GM18511 (cell line): ENCODE data around the gene ZNF2.
A peak's percentile ranks its signal among the peaks of the same experiment; 100 is the strongest.
"Not testable (repeated sequence)": the region's sequence is repeated elsewhere in the genome, so short reads cannot be mapped to it uniquely, and the experiment has no call there.

ENCODE experiments used
- ATAC-seq: cut with Tn5 transposase; IDR thresholded peaks from one replicate; pipeline ENCODE4 v1.9.1; 2021; ENCODE audit warnings: mild to moderate bottlenecking, moderate library complexity; ENCODE audit not compliant: unreplicated experiment

ZNF2 gene

DNA sequence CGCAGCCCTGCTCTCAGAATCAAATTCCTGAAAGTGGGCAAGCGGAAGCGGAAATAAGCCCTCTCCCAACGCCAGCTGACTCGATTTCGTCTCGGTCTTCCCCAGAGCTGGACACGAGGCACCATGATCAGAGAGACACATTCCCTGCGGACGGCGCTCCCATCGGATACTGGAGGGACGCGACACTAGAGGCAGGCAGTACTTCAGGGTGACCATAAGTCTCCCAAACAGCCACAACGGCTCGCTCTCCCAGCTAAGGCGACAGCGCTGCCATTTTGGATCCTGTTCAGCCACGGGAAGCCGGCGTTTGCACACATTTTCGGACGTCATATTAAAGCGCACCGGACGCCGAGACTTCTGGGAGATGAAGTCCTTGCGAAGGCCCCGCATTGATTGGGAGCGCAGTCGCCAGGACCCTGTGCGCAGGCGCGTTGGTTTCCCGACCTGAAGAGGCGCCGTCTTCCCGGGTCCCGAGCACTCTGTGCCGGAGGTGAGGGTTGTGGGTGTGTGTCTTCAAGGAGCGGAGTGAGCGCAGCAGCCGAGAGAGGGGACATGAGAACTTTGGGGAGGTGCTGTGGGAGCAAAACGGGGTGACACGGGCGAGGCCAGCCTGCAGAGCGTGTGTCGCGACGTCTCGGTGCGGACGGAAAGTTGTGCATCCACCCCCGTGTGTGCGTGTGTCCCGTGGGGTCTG, at the start of gene ZNF2:
Gene ZNF2, plus strand, starts transcription at position 439 of the 694 bp plus-strand sequence. CDS start 10,418 bp downstream, outside the sequence.
- peak; percentile 93 for ATAC-seq

DNA sequence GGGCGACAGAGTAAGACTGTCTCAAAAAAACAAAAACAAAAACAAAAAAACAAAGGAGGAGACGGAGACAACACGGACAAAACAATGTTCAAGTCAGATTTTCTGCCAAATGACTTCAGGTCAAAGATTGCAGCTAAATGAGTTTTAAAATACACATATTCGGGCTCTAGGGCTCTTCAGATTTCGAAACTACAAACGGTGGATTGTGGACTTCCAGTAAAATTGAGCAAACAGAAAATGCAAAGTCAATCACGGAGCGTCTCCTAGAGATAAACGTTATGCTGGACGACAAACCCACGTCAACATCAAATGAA, 44.6 kb upstream of the ZNF2 start:
- peak; percentile 7 for ATAC-seq

DNA sequence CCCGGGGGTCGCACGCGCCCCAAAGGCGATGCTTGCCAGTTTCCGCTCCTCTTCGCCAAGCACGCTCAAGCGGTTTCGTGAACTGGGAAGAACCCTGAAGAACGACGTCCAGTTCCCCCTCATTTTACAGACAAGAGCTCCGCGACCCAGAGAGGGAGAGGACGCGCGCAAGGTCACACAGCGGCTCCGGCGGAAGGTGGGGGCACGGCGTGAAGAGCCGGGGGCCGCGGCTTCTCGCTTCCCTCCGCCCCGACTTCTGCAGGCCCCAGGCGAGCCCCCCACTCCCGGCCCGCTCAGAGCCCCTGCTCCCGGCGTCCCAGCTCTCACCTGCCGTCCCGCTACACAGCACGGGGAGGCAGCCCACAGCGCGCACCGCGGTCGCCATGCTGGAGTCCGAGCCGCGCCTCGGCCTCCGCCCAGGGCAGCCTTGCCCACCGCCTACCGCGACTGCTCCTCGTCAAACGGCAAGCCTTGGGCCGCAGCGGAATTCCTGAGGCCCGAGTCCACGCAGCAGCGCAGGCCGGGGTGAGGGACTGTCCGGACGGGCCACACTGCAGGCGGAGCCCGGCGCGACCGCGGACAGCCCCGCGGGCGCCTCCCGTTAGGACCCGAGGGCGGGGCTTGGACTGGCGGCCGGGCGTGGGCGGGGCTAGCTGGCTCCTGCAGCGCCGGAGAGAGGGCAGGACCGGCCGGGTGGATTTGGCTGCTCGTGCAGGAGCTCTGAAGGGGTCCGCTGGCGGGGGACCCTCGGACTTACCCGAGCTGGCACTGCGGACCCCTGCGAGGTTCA, 44.0 kb upstream of the ZNF2 start, which contains the start of gene MRPS5:
Gene MRPS5, minus strand, starts transcription at position 402 of the 790 bp plus-strand sequence. Its CDS starts 17 bp downstream, at position 385.
- peak; percentile 96 for ATAC-seq

DNA sequence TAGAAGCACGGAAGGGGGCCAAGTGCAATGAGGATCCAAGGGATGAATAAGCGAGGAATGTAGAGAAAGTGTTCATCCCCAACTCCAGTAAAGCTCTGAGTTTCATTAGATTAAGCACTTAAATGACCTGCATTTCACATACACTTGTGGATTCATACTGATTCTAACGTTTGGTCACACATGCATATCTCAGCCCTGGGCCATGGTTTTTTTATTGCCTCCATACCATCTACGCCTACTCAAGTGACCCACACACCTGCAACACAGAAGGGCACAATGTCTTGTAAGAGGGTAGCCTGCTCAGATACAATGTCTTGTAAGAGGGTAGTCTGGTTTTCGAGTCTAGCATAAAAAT, 43.4 kb upstream of the ZNF2 start:
- peak; percentile 20 for ATAC-seq

DNA sequence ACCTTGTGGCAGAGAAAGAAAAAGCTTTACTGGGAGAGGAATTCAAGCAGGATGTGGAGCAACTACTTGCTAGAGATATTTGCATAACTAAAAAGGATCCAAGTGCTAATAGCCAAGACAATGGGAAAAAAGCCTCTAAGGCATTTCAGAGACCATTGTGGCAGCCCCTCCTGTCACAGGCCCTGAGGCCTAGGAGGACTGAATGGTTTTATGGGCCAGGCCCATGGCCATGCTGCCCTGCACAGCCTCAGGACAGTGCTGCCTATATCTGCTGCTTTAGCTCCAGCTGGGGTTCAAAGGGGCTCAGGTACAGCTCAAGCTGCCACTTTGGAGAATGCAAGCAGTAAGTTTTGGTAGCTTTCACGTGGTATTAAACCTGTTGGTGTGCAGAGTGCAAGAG, 26.9 kb upstream of the ZNF2 start:
- ATAC-seq: no peak

DNA sequence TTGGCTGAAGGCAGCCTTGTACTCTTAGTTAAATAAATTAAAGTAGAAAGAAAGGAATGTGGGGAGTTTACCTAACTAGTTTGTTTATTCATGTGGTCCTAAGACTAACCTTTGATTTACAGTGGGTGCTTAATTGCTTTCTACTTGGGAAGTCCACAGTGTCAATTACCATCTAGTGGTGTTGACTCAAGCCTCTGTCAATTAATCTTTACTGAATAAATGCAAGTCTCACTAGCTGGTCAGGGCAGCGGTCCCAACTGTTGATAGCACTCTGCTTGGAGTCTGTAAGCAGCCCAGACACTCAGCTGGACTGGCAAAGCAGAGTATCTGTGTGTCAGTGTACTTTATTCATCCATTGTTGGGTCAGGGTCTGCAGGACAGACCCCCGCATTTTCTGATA, 21.8 kb upstream of the ZNF2 start:
- ATAC-seq: no peak

DNA sequence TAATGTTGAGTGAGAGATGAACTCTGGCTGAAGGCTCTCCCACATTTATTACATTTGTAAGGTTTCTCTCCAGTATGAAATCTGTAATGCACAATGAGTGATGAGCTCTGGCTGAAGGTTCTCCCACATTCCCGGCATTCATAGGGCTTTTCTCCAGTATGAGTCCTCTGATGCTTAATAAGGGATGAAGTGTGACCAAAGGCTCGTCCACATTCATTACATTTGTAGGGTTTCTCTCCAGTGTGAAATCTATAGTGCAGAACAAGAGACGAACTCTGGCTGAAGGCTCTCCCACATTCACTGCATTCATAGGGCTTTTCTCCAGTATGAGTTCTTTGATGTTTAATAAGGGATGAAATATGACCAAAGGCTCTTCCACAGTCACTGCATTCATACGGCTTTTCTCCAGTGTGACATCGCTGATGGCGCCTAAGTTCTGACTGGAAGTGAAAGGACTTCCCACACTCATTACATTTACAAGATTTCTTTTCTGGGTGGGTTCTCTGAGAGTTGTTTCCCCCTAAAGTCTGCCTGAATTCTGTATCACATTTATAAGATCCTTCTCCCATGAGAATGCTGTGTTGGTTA, 16.1 kb upstream of the ZNF2 start:
- no peak for ATAC-seq

DNA sequence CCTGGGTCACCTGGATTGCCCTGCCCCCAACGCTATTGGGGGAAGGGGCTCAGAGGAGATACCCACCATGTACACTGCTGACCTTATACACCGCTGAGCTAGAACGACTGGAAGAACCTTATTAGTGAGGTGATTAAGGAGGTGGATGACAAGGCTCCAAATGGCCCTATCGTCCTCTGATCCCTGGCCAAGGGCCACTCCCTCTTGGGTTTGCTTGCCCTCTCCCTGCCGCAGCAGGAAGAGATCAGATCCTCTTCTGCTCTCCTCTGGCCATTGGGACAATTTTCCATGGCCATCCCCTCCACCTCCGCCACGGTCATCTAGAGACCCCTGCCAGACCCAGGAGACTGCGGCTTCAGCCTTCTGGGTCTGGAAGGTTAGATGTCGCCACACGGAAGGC, 7.2 kb upstream of the ZNF2 start:
- ATAC-seq: no peak

DNA sequence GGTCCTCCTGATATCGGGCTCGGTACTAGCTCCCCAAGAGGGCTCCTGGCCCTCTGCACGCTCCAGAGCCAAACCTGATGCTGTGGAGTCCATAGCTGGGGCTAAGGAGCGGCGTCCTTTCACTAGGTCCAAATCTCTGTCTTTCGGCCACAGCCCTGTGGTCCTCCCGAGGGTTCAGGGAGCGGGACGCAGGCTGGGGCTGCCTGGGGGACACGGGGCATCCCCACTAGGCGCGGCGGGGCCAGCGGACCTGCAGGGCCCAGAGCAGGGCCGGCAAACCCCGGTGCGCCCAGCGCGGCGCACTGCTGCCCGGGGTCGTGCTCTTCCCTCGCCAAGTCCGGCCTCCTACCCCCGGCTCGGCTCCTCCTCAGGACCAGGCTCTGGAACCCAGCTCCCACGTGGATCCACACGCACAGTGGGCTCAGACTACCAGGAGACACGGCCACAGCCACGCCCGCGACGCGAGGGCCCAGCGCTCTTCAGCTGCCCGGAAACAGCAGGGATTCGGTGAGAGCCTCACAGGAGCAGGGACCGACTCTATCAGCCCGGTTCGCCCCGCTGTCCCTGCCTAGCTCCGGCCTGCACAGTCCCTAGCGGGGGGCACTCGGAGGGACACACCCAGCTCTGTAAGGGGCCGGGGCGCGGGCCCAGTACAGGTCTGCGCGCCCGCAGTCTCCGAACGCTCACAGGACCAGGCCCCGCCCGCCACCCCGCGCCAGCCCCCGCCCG, 6.6 kb upstream of the ZNF2 start:
- ATAC-seq: peak; percentile 61

DNA sequence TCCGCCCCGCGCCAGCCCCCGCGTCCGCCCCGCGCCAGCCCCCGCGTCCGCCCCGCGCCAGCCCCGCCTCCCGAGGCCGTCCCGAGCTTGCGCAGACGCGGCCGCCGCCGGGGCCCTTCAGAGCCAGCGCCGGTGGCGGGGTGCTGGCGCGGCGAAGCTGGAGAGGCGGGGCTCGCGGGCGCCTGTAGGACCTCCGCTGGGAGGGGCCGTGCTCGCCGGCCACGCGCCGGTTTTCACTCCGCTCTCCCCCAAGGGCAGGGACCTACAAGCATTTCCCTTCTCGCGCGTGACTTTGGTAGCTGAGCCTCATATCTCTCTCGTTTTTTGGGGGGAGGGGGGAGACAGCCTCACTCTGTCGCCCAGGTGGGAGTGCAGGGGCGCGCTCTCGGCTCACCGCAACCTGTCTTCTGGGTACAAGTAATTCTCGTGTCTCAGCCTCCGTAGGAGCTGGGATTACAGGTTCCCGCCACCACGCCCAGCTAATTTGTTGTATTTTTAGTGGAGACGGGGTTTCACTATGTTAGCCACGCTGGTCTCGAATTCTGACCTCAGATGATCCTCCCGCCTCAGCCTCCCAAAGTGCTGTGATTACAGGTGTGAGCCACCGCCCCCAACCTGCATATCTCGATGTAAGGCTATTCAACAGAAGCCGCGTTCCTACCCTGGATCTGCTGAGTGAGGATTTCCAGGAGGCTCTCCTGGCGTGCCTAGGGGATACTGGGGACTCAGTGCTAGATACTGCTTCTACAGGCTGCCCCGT, 5.7 kb upstream of the ZNF2 start, which contains the start of gene ZNF514:
Gene ZNF514, minus strand, starts transcription at position 159 of the 760 bp plus-strand sequence. CDS start 6,595 bp downstream, outside the sequence.
- ATAC-seq: peak; percentile 93

DNA sequence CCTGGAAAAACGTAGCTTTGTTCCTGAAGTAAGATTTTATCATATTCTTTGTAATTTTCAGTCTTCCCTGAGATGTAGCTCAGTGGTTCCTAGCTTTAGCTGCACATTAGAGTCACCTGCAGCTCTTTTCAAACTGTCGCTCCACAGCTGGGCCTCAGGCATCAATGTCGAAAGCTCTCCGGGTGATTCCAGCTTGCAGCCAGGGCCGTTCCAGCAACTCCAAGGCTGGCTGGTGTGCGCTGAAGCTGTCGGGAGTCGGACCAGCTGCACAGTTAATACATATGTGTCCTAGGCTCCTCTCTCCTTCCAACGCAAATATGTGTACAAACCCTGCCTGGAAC, 609 bp upstream of the ZNF2 start:
- ATAC-seq: peak; percentile 21

DNA sequence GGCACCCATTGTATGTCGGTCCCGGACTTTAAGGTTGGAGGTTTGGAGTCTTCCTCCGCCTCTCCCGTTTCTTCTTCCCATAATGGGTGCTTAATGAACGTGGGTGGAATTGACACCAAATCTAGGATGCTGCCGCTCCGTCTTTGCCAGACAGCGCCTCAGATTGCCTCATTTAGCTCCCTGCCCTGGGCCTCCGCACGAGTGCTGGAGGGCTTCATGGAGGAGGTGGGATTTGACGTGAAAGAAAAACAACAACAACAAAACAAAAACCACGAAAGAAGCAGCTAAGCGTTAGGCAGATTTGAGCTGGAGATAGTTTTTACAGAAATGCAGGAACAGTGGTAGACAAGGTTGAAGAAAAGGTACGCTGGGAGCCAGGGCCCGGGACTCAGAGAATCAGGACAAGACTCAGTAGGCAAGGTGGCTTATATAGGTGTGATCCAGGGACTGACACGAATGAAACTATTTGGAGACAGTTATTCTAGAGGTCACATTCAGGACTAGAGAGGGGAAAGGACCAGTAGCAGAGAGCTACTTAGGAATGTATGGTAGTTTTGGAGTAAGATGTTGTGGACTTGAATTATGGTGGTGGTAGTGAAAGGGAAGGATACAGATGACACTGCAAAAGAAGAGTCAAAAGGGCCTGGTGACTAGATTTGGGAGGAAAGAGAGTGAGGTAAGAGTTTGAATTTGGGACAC, 605 bp downstream of the ZNF2 start:
- ATAC-seq: peak; percentile 17

DNA sequence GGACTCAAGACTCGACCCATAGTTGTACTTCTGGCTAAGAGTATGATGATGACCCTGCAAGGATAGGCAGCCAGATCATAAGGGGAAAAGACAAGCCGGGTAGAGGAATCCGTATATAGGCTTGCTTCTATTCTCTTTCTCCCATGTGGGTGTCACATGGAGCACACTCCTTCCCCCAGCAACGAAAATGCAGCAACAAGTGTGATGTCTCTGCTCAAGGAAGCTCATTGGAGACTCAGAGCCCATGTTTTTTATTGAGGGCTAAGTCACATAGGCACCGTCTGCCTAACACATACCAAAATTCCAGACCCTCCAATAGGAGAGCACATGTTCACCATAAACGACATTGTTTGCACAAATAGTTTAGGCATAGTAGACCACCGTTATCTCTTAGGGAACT, 6.3 kb downstream of the ZNF2 start:
- ATAC-seq: no peak

DNA sequence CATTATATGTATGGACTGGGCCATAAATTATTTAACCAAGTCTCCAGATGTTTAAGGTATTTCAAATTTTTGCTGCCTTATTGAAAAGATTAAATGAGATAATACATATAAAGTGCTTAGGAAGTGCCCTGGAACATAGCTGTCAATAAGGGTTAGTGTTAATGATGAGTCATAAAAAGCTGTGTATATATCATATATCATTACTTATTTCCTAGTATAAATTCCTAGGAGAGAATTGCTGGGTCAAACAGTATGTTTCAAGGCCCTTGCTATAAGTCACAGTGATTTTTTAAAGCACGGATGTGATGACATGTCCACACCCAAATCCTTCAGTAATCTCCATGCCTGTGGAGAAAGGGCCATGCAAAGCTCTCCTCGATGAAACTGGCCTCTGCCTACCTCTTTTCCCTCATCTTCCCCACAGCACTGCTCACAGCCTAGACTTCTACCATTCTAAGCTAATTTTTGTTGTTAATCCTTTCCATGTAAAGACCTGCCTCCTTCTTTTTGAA, 8.5 kb downstream of the ZNF2 start:
- ATAC-seq: no peak

DNA sequence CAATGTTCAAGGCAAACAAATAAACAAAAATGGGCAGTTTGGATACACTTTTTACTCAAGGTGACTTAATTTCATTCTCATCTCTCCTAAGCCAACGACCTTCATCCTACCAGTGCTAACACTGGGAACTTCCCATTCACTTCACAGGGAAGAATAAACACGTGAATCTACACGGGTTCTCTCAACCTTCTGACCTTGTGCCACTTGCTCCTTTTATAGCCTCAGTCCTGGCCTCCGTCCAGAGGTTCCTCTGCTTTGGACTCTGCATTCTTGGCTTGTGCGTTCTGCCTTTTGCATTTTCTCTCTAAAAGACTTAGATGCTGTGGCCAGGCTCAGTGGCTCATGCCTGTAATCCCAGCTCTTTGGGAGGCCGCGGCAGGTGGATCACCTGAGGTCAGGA, 13.8 kb downstream of the ZNF2 start:
- no peak for ATAC-seq

DNA sequence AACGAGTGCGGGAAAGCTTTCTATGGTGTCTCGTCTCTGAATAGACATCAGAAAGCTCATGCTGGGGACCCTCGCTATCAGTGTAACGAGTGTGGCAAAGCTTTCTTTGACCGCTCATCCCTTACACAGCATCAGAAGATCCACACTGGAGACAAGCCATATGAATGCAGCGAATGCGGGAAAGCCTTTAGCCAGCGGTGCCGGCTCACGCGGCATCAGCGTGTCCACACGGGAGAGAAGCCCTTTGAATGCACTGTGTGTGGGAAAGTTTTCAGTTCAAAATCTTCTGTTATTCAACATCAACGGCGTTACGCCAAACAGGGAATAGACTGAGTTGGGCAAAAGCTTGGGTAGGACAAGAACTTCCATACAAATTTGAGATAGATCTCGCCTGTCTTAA, 16.2 kb downstream of the ZNF2 start:
- no peak for ATAC-seq

DNA sequence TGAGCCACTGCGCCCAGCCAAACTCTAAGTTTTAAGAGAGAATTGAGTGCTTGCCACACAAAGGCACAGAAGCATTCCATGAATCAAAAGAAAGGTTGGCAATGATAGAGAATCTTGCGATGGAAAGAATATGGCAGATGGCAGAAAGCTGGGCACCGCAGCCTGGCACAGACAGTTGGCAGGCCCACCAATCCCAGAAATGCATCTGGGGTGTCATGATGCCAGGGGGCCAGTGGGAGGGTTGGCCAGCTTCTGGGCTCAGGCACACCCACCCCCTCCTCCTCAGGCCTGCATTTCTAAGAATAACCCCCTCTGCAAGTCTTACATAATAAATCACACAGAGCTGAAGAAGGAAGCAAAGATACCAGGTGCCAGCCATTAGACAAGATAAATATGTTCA, 19.6 kb downstream of the ZNF2 start:
- ATAC-seq: no peak

DNA sequence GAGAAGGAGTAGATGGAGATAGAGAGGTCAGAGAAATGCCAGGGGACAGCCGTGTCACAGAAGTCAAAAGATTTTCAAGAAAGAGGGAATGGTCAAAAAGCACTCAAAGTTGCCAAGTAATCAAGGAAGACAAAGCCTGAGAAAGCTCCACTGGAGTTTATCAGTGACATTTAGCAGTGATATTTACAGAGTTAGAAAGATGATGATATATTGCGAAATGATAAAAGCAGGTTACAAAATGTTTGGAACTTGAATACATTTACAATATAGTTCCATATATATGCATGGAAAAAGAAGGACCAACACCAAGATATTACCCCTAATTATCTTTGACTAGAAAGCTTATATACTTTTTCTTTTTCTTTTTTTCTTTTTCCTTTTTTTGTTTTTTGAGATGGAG, 20.4 kb downstream of the ZNF2 start:
- ATAC-seq: no peak

DNA sequence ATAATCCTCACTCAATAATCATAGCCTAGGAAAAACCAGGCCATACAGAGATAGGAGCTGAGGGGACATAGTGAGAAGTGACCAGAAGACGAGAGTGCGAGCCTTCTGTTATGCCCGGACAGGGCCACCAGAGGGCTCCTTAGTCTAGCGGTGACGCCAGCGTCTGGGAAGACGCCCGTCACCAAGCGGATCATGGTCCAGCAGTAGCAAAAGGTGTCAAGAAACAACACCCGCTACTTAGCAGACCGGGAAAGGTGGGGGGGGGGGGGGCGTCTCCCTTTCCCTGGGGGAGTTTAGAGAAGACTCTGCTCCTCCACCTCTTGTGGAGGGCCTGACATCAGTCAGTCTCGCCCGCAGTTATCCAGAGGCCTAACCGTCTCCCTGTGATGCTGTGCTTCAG, 27.3 kb downstream of the ZNF2 start:
- ATAC-seq: not testable (repeated sequence)

DNA sequence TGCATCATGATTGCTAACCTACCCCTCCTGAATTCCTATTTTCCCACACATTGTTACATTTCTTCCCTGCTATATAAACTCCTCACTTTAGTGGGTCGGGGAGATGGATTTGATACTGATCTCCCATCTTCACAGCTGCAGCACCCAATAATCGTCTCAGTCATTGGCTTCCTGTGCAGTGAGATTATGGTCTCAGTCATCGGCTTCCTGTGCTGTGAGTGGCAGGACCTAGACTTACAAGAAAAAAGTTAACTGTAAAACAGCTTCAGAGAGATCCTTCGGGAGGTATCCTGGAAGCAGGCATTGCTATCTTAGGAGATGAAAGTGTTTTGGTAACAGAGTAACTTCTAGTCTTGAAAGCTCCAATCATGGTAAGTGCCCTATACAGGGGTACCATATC, 38.3 kb downstream of the ZNF2 start:
- no peak for ATAC-seq
